ENCODE data around the gene HTR3B.

DNA sequence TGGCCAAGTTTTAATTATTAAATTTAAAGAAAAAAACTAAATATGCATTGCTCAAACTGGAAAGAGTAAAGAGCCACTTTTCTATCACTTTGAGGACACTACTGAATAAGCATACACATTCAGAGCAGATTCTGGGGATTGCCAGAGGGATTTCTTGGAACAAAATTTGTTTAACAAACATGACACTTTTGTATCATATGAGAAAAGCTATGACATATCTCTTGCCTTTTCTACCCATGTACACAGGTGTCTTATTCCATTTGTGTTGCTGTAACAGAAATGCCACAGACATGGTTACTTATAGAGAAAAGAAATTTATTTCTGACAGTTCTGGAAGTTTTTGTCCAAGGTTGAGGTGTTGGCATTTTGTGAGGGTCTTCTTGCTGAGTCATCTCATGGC lies 15.7 kb upstream of the HTR3B start:
- TF ChIP-seq POLR2AphosphoS5 (IDR thresholded peaks at IDR 0.05; ENCODE audit: low read depth, low read length) (no peak), REST (IDR thresholded peaks at IDR 0.05; ENCODE audit: insufficient read depth in 1 of 2, low read depth in 2 of 2, low read length in 2 of 2) (no peak)
